GM12892 (cell line): ENCODE data around the gene ADAMTSL3.
A peak's percentile ranks its signal among the peaks of the same experiment; 100 is the strongest.

ENCODE experiments used
- DNase-seq: peaks from one replicate; pipeline ENCODE4 v3.0.0; 2011; ENCODE audit not compliant: insufficient read length
- FAIRE-seq: peaks from 2 replicates; lab custom pipeline; 2011; peaks lifted over from hg19 to GRCh38; lab: Jason Lieb, UNC
- POLR2A ChIP-seq: IDR thresholded peaks from 2 replicates; pipeline ENCODE4 v1.6.1; 2011; ENCODE audit warnings: low read depth, low read length, control low read depth
- POLR2AphosphoS5 ChIP-seq: IDR thresholded peaks from 2 replicates; pipeline ENCODE4 v1.6.1; 2011; ENCODE audit warnings: low read depth, low read length, control low read depth
- TAF1 ChIP-seq: IDR thresholded peaks from 2 replicates; pipeline ENCODE4 v1.6.1; 2011; ENCODE audit warnings: low read depth, mild to moderate bottlenecking, control low read depth, low read length, borderline replicate concordance

The ADAMTSL3 gene

GRCh38 chr15:83978588-83978987 lies 324.7 kb downstream of the ADAMTSL3 start:
- no peak for FAIRE-seq
- DNase-seq: no peak
- no peak for TF ChIP-seq TAF1
- TF ChIP-seq POLR2AphosphoS5: no peak
- no peak for TF ChIP-seq POLR2A

DNA sequence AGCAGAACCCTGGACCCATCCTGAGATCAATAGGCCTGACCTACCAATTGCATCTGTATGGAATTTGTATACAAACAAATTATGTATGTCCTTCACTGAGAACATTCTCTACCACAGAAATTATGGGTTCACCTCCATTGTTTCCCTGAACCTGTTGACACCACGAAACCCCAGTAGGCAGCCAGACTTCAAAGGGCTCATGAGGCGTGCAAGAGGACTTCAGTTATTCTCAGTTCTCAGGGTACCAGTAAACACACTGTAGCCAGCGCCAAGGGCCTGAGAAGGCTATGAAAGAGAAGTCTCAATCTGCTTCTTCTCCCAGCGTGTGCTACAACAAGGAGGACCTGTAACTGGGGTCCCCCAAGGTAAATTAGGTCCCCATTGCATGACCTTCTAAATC lies 326.7 kb downstream of the ADAMTSL3 start:
- TF ChIP-seq TAF1 (no peak), POLR2AphosphoS5 (no peak), POLR2A (no peak)
- FAIRE-seq: peak; percentile 56
- DNase-seq: no peak

GRCh38 chr15:83982748-83983147 lies 328.8 kb downstream of the ADAMTSL3 start:
- TF ChIP-seq TAF1 (no peak), POLR2A (no peak), POLR2AphosphoS5 (no peak)
- DNase-seq (no peak), FAIRE-seq (no peak)

DNA sequence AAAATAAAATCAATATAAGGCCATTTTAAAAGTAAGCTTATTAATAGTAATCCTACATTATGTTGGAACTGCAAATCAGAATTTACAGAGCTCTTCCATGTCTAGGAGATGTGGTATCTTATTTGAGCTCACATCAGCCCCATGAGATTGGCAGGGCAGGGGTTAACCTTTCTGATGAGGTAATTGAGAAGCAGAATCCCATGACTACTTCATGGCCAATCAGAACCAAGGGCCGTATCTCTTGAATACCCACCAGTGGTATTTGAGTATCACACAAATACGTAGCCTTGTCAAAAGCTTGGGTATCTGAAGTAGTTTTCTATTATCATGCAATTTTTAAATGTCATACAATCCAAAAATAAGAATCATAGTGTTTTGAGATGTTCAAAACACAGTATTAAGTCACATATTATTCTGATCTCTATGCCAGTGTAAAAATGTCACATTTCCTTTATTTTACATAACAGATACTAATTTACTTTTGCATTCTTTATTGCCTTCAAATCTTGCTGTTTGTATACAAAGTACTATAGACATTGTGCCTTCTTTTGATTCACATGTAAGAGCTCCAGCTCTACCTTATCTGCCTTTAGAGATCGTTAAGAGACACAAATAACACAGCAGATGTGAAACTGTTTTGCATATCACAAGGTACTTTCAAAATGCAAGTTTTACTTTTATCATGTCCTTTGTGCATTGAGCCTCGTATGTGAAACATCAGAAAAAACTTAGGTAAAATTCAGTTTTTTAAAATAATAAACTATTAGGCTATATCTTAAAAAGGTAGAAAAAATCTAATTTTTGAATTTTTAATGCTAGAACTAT lies 329.9 kb downstream of the ADAMTSL3 start:
- no peak for DNase-seq

DNA sequence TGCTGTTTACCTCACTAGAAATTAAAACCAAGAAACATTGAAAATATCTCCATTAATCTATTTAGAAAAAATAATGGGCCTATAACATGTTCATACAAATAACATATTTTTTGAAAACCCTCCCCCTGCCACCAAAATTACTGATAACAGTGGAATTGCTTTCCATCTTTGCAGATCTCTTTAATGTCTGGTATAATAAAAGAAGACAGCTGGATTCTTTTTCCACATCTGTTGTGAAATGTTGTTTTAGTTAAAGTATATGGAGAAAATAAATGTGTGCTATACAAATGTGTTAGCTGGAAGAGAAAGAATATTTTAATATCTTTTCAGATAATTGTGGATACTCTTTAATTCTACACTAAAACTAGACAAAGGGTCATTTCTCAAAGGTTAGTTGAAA lies 330.7 kb downstream of the ADAMTSL3 start:
- TF ChIP-seq TAF1 (no peak), POLR2AphosphoS5 (no peak), POLR2A (no peak)
- peak; percentile 83 for FAIRE-seq
- DNase-seq: no peak

More for the DNA sequence above, 329.9 kb downstream of the ADAMTSL3 start:
- FAIRE-seq: peak; percentile 92
- TF ChIP-seq POLR2AphosphoS5 (no peak), TAF1 (no peak), POLR2A (no peak)

DNA sequence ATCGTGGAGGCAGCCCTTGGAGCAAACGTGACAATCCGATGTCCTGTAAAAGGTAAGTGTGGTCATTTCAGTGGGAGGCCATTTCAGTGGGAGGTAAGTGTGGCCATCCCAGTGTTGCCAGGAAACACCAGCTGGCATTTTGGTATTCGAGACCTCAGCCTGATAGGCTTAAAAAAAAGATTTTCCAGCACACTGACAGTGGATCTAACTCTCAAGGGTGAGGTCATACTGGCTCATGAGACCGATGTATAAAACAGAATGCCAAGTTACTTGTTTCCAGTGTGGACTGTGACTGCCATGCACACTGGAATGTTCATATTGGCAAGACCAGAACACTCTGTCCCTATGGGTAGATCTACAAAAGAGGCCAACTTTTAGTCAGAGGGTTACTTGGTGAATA lies 337.2 kb downstream of the ADAMTSL3 start:
- no peak for DNase-seq
- peak; percentile 24 for FAIRE-seq
- TF ChIP-seq TAF1: no peak
- TF ChIP-seq POLR2A: no peak
- no peak for TF ChIP-seq POLR2AphosphoS5

DNA sequence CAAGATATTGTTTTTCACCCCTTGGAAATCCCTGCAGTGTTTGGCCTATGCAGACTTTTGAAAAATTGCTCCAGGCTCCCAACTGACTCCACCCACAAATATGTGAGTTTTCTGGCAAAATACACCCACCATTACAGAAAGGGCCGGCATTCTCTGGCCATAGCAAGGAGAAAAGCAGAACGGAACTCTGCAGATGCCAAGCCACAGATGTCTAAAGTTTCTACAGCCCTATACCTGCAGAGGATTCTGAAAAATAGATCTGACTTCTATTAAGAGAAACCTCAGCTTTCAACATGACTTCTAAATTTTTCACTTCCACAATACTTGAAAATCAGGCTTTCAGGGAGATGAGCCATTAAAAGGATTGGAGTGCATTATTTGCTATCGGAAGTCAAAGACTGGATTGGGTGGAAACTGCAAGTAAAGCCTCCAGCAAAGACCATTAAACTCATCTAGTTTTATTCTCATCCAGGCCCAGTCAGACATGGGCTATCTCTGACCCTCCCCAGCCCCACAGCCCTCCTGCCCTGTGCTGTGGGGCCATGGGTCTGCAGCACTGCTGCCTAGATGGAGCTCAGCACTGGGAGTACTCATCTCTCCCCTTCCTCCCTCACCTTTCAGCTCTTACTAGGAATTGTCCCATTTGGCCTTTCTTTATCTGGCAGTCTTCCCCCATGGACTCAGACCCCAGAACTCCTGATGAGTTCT lies 338.6 kb downstream of the ADAMTSL3 start:
- FAIRE-seq (peak; percentile 98), DNase-seq (no peak)
- no peak for TF ChIP-seq TAF1
- TF ChIP-seq POLR2A: no peak
- no peak for TF ChIP-seq POLR2AphosphoS5

DNA sequence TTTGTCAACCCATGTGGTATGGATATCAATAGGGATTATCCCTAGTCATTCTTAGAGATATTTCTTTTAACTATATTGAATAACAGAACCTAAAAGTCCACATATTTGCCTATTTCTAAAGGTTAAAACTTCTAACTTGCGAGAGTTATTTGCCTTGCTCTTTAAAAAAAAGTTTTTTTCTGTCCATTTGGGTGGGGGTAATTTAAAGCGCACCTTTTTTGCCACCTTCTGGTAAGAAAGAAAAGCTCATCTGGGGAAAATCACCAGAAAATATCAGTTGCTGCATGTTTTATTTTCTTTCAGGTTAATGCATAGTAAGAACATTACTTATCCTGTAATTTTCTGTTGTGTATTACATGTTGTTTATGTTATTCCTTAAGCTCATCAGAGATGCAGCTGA lies 339.7 kb downstream of the ADAMTSL3 start:
- no peak for TF ChIP-seq POLR2AphosphoS5
- TF ChIP-seq TAF1: no peak
- TF ChIP-seq POLR2A: no peak
- FAIRE-seq (peak; percentile 9), DNase-seq (no peak)

GRCh38 chr15:83998486-83998885 lies 344.6 kb downstream of the ADAMTSL3 start:
- TF ChIP-seq POLR2AphosphoS5 (no peak), TAF1 (no peak), POLR2A (no peak)
- FAIRE-seq: no peak
- DNase-seq: no peak

GRCh38 chr15:83999396-84000135 lies 345.6 kb downstream of the ADAMTSL3 start:
- DNase-seq (no peak), FAIRE-seq (no peak)
- TF ChIP-seq POLR2A: no peak
- TF ChIP-seq TAF1: no peak
- TF ChIP-seq POLR2AphosphoS5: no peak

DNA sequence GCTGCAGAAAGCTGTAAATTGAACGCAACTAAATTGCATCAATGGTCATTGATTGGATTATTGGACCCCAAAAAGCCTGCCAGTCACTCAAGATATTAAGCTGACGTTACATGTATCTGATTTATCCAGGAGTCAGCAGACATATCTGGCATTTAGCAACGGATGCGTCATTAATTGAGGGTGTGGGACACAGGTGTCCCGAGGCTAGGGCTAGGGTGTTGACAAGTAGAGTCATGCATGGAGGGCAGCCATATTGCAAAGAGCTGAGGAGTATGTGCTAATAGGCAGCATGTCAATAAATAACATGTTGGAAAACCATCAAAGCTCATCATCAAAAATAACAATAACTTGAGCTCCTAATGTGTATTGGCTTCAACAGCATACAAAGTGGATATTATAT lies 347.1 kb downstream of the ADAMTSL3 start:
- DNase-seq: no peak
- FAIRE-seq: no peak
- TF ChIP-seq TAF1 (no peak), POLR2AphosphoS5 (no peak), POLR2A (no peak)

DNA sequence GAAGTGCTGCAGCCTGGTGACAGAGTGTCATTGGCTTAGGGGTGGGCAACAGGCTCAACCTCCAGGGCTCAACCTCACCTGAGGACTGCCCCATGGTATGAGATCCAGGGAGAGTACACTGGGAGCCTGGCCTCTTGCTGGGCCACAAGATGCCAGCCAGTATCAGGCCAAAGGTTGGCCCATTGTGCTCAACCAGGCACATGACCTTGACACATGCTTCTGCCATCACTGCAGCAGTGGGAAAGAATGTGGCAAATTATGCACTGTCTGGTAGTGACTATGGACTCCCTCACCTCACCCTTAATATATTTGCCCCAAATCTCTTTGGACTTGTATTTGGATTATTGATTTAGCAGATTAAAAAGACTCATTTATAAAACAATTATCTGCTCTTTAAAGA lies 347.7 kb downstream of the ADAMTSL3 start:
- no peak for FAIRE-seq
- DNase-seq: no peak
- TF ChIP-seq TAF1: no peak
- TF ChIP-seq POLR2A: no peak
- no peak for TF ChIP-seq POLR2AphosphoS5
